Kidney capillary endothelial cell (primary cell): ENCODE data around the gene RAB31.

ENCODE experiments used
- DNase-seq: peaks from one replicate; pipeline ENCODE4 v3.0.0-alpha.2; 2018; ENCODE audit warnings: low spot score

The RAB31 gene

DNA sequence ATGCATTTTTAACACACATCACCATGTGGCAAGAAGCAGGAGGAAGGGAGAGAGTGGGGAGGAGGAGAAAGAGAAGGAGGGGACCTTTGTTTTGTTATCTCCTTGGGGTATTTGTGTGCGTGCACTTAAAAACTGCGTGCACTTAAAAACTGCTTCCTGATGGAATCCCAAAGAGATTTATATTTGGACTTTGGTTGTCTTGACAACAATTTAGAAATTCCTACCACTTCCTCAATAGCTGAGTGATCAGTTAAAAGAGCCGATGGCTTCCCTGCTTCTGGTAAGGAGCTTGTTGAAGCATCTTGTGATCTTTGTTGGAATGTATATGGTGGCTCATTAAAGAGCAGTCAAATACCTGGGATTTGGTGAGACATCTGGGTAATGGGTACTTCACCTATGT is 4.5 kb downstream of the RAB31 start:
- DNase-seq: no peak

GRCh38 chr18:9714266-9715087 is 6.4 kb downstream of the RAB31 start:
- DNase-seq: no peak

- no peak for DNase-seq
These were observed 6.9 kb downstream of the RAB31 start for GRCh38 chr18:9715088-9715343.

- no peak for DNase-seq
These were observed 8.1 kb downstream of the RAB31 start for GRCh38 chr18:9715978-9716774.

GRCh38 chr18:9716780-9717563 is 8.9 kb downstream of the RAB31 start:
- DNase-seq: no peak

- DNase-seq: no peak
These were observed 11.4 kb downstream of the RAB31 start for GRCh38 chr18:9719421-9719981.

- DNase-seq: no peak
These were observed 12.2 kb downstream of the RAB31 start for GRCh38 chr18:9720327-9720726.

- DNase-seq: no peak
These were observed 13.9 kb downstream of the RAB31 start for GRCh38 chr18:9721893-9722550.

DNA sequence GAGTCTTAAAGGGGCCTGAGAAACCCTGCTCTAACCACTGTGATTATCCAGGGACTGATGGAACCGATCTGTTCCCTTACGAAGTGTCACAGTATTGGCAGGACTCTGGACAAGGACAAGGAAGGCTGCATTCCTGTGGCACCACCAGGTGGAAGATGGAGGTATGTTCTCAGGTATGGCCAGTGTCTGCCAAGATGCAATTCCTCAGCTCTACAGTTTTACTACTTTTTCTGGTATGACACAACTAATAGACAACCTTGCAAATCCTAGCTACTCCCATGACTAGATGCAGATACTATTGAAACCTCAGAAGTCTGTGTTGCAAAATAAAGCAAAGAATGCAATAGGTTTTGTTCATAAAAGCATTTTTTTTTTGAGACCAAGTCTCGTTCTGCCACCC is 14.6 kb downstream of the RAB31 start:
- DNase-seq: no peak

GRCh38 chr18:9724797-9725585 is 16.9 kb downstream of the RAB31 start:
- DNase-seq: no peak

DNA sequence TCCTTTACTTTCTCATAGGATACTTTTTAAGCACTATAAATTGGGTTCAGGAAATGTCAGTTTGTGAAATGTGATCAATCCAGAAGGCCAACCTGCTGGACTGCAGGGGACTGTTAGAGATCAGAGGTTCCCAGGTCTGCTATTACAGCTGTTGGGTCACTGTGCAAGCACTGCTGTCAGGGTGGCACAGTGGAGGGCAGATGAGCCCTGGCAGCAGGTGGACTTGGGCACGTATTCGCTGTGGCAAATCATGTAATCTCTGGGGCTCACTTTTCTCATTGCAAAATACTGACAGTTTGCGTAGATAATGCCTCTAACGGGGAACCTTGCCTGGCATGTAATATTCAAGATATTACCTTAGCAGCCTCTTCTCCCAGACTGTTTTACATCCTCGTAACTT is 18.1 kb downstream of the RAB31 start:
- DNase-seq: no peak

GRCh38 chr18:9726936-9727335 is 18.8 kb downstream of the RAB31 start:
- DNase-seq: no peak

- no peak for DNase-seq
These were observed 22.7 kb downstream of the RAB31 start for GRCh38 chr18:9730786-9731185.

- DNase-seq: no peak
These were observed 23.3 kb downstream of the RAB31 start for GRCh38 chr18:9731380-9731779.

- no peak for DNase-seq
These were observed 23.9 kb downstream of the RAB31 start for GRCh38 chr18:9732031-9732430.

GRCh38 chr18:9734189-9734588 is 26.1 kb downstream of the RAB31 start:
- DNase-seq: no peak

DNA sequence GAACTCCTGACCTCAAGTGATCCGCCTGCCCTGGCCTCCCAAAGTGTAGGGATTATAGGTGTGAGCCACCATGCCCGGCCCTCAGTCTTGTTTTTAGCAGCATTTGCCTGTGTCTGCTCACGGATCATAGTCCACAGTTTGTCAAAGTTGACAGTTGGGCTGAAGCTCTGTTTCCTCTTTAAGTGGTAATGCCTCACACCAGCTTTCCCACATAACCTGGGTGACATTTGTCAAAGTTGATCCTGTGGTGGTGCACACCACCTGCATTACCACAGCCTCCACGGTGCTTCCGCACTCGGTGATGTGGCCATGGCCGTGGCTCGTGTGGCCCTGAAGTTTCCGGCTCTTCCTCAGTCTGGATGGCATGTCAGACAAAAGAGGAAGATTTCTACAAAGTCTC is 27.1 kb downstream of the RAB31 start:
- DNase-seq: no peak

- no peak for DNase-seq
These were observed 27.8 kb downstream of the RAB31 start for GRCh38 chr18:9735879-9736278.

- DNase-seq: no peak
These were observed 28.3 kb downstream of the RAB31 start for GRCh38 chr18:9736286-9736835.

DNA sequence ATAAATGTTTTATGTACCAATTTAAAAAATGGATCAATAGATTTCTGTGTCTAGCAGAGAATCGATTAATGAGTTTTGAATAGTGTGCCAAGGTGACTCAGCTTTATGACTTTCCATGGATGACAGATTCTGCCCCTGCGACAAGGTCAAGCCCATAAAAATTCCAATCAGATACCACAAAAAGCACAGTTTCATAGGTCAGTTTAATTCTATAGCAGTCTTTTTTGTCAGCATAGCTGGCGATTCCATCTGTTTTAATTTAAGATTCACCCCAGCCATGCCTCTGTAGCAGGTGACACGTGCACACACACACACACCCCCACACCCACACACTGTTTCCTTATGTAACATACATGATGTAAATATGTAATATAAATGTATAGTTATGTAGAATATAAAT is 28.9 kb downstream of the RAB31 start:
- DNase-seq: peak; percentile 50
